ENCODE data around the gene PLCB2.

The PLCB2 gene

GRCh38 chr15:40249477-40250303 lies 58.0 kb downstream of the PLCB2 start:
- DNase-seq (ENCODE audit: low spot score): no peak

GRCh38 chr15:40248006-40248783 lies 59.5 kb downstream of the PLCB2 start:
- DNase-seq (ENCODE audit: low spot score): no peak

GRCh38 chr15:40247406-40247971 lies 60.2 kb downstream of the PLCB2 start:
- DNase-seq (ENCODE audit: low spot score): no peak

- no peak for DNase-seq (ENCODE audit: low spot score)
Observed at GRCh38 chr15:40246496-40247280, 61.0 kb downstream of the PLCB2 start.

GRCh38 chr15:40245666-40246450 lies 61.9 kb downstream of the PLCB2 start:
- DNase-seq (ENCODE audit: low spot score): no peak

GRCh38 chr15:40244961-40245523 lies 62.7 kb downstream of the PLCB2 start:
- DNase-seq (ENCODE audit: low spot score): no peak

GRCh38 chr15:40243126-40243810 lies 64.5 kb downstream of the PLCB2 start:
- no peak for DNase-seq (ENCODE audit: low spot score)

GRCh38 chr15:40242601-40243000 lies 65.1 kb downstream of the PLCB2 start:
- DNase-seq (ENCODE audit: low spot score): no peak

- DNase-seq (ENCODE audit: low spot score): no peak
Observed at GRCh38 chr15:40242213-40242599, 65.5 kb downstream of the PLCB2 start.

GRCh38 chr15:40241269-40242212 lies 66.2 kb downstream of the PLCB2 start:
- no peak for DNase-seq (ENCODE audit: low spot score)

- no peak for DNase-seq (ENCODE audit: low spot score)
Observed at GRCh38 chr15:40240619-40241221, 67.0 kb downstream of the PLCB2 start.

GRCh38 chr15:40239693-40240618 lies 67.8 kb downstream of the PLCB2 start:
- no peak for DNase-seq (ENCODE audit: low spot score)

- no peak for DNase-seq (ENCODE audit: low spot score)
Observed at GRCh38 chr15:40239404-40239692, 68.4 kb downstream of the PLCB2 start.

- DNase-seq (ENCODE audit: low spot score): peak; percentile 85
Observed at GRCh38 chr15:40238532-40239403, 69.0 kb downstream of the PLCB2 start, which contains the start of gene PAK6. TSS of gene PAK6 (plus strand) at chr15:40239063. CDS start at chr15:40264786, 25,723 bp downstream.
